ENCODE measurements around the gene CDK2AP2.

The CDK2AP2 gene

GRCh38 chr11:67503119-67504004 is 4.6 kb downstream of the CDK2AP2 start:
- Histone ChIP-seq H3K27me3 (ENCODE audit: insufficient read depth, low read length) (no peaks in the 10 kb centered on the region), H3K4me3 (ENCODE audit: low read depth, low read length, poor library complexity, severe bottlenecking) (peak overlapping the region; percentile 79), H3K9ac (ENCODE audit: low read length) (peak overlapping the region; percentile 81; the same call in 1 of the 2 replicates), H3K36me3 (ENCODE audit: insufficient read depth, low read length) (peaks cover 11% of the 10 kb centered on the region; the same call in 1 of the 2 replicates), H3F3A (ENCODE audit: insufficient read depth, low read length) (0 out of 2 replicates have a peak, but pooled peaks cover 3% of the 10 kb centered on the region), H4K20me1 (ENCODE audit: insufficient read depth, low read length) (no peaks in the 10 kb centered on the region), H3K9me2 (ENCODE audit: low read depth, low read length) (no peaks in the 10 kb centered on the region), H2AFZ (ENCODE audit: low read length) (no peak overlapping the region), H3K9me3 (ENCODE audit: low read length) (no peaks in the 10 kb centered on the region), H3K4me1 (ENCODE audit: insufficient read depth, low read length, severe bottlenecking) (peaks cover 29% of the 10 kb centered on the region), H3K27ac (ENCODE audit: low read depth, low read length, poor library complexity, severe bottlenecking) (no peak overlapping the region), H3K79me2 (ENCODE audit: insufficient read depth, low read length) (no peaks in the 10 kb centered on the region), H3K4me2 (ENCODE audit: low read length) (peak overlapping the region; percentile 99)
- TF ChIP-seq EZH2 (IDR thresholded peaks at IDR 0.05; ENCODE audit: borderline replicate concordance, low read length) (no peak), CTCF (IDR thresholded peaks at IDR 0.05; ENCODE audit: low read length) (no peak)

- no peaks in the 10 kb centered on the region for H3K27me3 ChIP-seq (ENCODE audit: insufficient read depth, low read length)
- no peaks in the 10 kb centered on the region for H3K79me2 ChIP-seq (ENCODE audit: insufficient read depth, low read length)
- peaks cover 28% of the 10 kb centered on the region for H3K4me1 ChIP-seq (ENCODE audit: insufficient read depth, low read length, severe bottlenecking)
- TF ChIP-seq EZH2 (IDR thresholded peaks at IDR 0.05; ENCODE audit: borderline replicate concordance, low read length), result no peak
- no peak overlapping the region for H3K9ac ChIP-seq (ENCODE audit: low read length)
- no peaks in the 10 kb centered on the region for H3K9me2 ChIP-seq (ENCODE audit: low read depth, low read length)
- no peak overlapping the region for H2AFZ ChIP-seq (ENCODE audit: low read length)
- no peak overlapping the region for H3K4me3 ChIP-seq (ENCODE audit: low read depth, low read length, poor library complexity, severe bottlenecking)
- no peak overlapping the region for H3K4me2 ChIP-seq (ENCODE audit: low read length)
- no peak overlapping the region for H3K27ac ChIP-seq (ENCODE audit: low read depth, low read length, poor library complexity, severe bottlenecking)
- peaks cover 16% of the 10 kb centered on the region; the same call in 1 of the 2 replicates for H3K36me3 ChIP-seq (ENCODE audit: insufficient read depth, low read length)
- H3K9me3 ChIP-seq (ENCODE audit: low read length), result no peaks in the 10 kb centered on the region
- no peaks in the 10 kb centered on the region for H4K20me1 ChIP-seq (ENCODE audit: insufficient read depth, low read length)
- H3F3A ChIP-seq (ENCODE audit: insufficient read depth, low read length), result 0 out of 2 replicates have a peak, but pooled peaks cover 3% of the 10 kb centered on the region
Measured at GRCh38 chr11:67502328-67502979, 5.5 kb downstream of the CDK2AP2 start.

GRCh38 chr11:67501854-67502253 is 6.1 kb downstream of the CDK2AP2 start:
- no peak for TF ChIP-seq CTCF (IDR thresholded peaks at IDR 0.05; ENCODE audit: low read length)
- no peak for TF ChIP-seq EZH2 (IDR thresholded peaks at IDR 0.05; ENCODE audit: borderline replicate concordance, low read length)
- Histone ChIP-seq H3K36me3 (ENCODE audit: insufficient read depth, low read length) (peaks cover 22% of the 10 kb centered on the region; the same call in 1 of the 2 replicates), H3F3A (ENCODE audit: insufficient read depth, low read length) (no peaks in the 10 kb centered on the region), H3K27ac (ENCODE audit: low read depth, low read length, poor library complexity, severe bottlenecking) (no peak overlapping the region), H3K9ac (ENCODE audit: low read length) (no peak overlapping the region), H3K27me3 (ENCODE audit: insufficient read depth, low read length) (no peaks in the 10 kb centered on the region), H2AFZ (ENCODE audit: low read length) (no peak overlapping the region), H3K4me2 (ENCODE audit: low read length) (no peak overlapping the region), H3K9me3 (ENCODE audit: low read length) (no peaks in the 10 kb centered on the region), H3K4me3 (ENCODE audit: low read depth, low read length, poor library complexity, severe bottlenecking) (no peak overlapping the region), H4K20me1 (ENCODE audit: insufficient read depth, low read length) (no peaks in the 10 kb centered on the region), H3K9me2 (ENCODE audit: low read depth, low read length) (no peaks in the 10 kb centered on the region), H3K79me2 (ENCODE audit: insufficient read depth, low read length) (no peaks in the 10 kb centered on the region), H3K4me1 (ENCODE audit: insufficient read depth, low read length, severe bottlenecking) (peaks cover 22% of the 10 kb centered on the region)
